ENCODE results near the gene PTPRN2.
"Not testable (repeated sequence)": the region's sequence is repeated elsewhere in the genome, so short reads cannot be mapped to it uniquely, and the experiment has no call there.

Gene PTPRN2

DNA sequence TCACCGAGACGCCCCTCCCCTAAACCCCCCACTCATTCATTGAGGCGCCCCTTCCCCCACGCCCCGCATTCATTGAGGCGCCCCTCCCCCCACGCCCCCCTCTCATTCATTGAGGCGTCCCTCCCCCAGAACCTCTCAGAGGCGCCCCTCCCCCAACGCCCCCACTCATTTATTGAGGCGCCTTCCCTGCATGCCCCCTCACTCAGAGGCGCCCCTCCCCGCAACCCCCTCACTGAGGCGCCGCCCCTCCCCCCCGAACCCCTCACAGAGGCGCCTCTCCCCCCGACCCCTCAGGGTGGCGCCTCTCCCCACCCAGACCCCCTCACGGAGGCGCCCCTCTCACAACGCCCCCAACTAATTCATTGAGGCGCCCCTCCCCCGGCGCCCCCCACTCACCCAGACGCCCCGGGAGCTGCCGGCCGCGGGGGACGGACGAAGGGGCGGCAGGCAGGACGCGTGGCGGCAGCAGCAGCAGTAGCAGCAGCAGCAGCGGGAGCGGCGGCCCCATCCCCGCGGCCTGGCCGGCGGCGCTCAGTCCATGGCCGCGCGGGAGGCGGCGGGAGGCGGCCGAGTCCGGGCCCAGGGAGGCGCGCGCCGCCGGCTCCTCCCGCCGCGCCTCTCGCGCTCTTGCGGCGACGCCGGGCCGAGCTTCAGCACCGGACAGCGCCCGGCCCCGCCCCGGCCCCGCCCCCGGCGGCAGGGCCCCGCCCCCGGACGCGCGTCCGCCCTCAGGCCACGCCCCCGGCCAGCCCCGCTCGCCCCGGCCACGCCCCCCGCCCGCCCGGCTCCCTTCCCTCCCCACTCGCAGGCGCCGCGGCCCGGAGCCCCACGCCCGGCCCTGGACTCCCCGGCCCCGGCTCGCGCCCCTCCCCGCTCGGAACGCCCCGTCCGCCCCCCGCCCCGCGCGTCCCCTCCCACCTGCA, at the start of gene PTPRN2:
TSS of gene PTPRN2 (minus strand) at position 662 of the 923 bp plus-strand sequence.
- DNase-seq: peak; percentile 44

- no peak for DNase-seq
Observed at GRCh38 chr7:158633055-158633956, 45.7 kb upstream of the PTPRN2 start.

GRCh38 chr7:158631574-158632195, 44.1 kb upstream of the PTPRN2 start:
- DNase-seq: no peak

- DNase-seq: not testable (repeated sequence)
Observed at GRCh38 chr7:158626289-158626688, 38.7 kb upstream of the PTPRN2 start.

DNA sequence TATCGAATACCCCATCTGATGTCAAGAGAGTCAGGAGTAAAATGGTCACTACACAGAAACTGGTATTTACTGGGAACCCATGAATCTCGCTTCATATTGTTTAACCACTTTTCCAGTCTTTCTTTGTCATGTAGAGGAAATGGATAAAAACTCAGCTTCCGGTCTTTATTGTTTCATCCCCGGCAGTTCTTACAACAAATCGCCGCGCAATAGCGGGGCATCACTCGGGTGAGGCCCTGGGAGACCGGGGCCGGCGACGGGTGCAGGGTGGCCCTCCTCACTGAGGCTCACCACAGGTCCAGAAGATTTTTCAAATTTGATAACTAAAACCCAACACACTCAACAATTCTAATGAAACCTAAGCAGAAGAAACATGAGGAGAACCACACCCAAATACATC, 35.6 kb upstream of the PTPRN2 start:
- no peak for DNase-seq

DNA sequence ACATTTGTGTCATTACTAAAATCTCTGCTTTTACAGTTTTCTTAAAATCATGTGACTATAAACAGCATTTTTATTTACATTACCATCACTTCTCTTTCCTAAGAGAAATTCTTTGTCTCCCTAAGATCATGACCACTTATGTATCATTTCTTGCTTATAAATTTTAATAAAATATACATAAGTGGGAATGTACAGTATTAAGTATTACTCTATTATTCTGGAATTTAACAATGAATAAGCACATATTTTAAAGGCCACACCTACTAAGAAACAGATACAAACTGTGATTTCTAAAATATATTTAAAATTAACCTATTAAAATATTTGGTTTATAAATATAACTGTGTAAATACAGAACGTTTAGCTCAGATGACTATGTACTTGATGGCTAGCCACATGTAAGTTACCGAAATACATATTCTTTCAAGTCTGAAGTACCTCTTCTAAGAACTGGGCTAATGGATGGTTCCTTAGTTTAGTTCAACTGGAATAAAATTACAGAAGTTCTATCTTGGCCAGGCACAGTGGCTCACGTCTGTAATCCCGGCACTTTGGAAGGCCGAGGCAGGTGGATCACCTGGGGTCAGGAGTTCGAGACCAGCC, 33.3 kb upstream of the PTPRN2 start:
- DNase-seq: no peak

DNA sequence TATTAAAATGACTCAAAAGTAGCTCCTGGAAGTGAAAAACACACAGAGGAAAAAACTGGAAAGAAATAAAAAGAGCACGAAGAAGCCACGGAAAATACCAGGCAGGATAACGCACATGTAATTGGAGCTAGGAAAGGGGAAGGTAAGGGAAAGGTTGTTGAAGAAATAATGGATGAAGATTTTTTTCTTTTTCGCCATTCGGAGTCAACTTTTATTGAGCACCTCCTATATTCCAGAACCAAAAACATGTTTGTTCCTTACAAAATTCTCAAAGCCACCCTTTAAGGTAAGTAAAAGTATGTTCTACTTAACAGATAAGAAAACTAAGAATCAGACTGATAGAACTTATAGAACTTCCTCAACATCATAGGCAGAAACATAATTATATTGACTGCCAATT, 32.8 kb upstream of the PTPRN2 start:
- DNase-seq: no peak

GRCh38 chr7:158618745-158619140, 31.1 kb upstream of the PTPRN2 start:
- no peak for DNase-seq

DNA sequence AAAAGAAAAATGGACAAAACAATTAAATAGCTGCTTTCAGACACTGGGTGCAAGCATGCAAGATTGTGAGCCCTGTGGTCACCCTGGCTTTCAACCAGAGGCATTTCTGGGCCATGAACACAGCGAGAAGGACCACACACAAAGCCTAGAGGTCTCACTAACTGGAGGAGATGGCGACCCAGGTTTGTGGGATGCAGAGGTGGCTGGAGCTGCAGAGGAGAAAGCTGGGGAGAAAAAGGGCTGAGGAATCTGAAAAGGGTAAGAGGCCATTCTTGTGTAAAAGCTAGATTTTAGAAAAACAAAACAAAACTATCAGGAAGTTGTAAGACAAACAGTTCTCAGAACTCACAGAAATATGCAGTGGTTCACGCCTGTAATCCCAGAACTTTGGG, 30.1 kb upstream of the PTPRN2 start:
- DNase-seq: no peak

DNA sequence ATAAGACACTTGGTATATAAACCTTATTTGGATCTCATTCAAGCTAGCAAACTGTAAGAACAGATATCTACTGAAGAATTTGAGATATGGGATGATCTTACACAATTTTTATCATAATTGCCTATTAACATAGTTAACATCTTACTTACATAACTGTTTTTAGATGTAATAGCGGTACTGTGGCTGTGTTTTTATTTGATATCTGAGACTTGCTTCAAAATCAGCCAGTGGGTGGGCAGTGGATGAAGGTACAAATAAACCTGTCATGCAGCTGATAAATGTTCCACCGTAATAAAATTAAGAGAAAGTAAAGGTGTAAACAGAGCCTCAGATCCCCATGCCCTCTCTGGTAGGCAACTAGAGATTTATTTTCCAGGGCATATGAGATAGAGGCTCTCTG, 28.4 kb upstream of the PTPRN2 start:
- no peak for DNase-seq

GRCh38 chr7:158614700-158615099, 27.1 kb upstream of the PTPRN2 start:
- peak; percentile 4 for DNase-seq

DNA sequence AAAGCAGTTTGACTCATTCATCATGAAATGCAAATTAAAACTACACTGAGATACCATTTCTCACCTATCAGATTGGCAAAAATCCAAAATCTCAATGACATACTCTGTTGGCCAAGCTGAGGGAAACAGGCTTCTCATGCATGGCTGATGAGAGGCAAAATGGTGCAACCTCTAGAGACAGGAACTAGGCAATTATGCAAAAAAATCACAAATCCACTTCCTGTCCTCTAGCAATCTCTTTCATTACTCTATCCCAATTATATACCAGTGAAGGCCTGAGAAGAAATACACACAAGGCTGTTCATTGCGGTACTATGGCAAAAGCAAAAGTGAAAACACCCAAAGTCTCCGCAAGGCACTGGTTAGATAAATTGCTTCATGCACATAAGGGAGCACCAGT, 25.9 kb upstream of the PTPRN2 start:
- DNase-seq: no peak

- DNase-seq: no peak
Observed at GRCh38 chr7:158612546-158612945, 24.9 kb upstream of the PTPRN2 start.

- no peak for DNase-seq
Observed at GRCh38 chr7:158611541-158611940, 23.9 kb upstream of the PTPRN2 start.

- DNase-seq: no peak
Observed at GRCh38 chr7:158609313-158609974, 21.8 kb upstream of the PTPRN2 start.

DNA sequence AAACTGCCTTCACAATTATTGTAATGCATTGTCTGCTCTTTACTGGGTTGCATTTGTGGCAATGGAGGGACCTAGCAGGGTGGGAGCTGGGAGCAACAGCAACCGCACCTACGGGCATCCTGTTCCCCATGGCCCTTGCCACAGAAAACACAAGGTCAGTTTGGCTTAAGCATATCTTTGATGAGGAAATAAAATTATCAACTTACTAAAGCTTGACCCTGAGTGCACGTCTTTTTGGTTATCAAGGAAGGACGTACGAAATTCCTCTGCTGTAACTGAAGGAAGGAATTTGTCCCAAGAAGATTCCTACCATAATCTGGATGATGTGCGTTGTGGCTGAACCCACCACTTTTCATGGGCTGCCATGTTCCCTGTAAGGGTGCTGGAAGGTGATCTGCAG, 19.9 kb upstream of the PTPRN2 start:
- DNase-seq: no peak

GRCh38 chr7:158606671-158607424, 19.2 kb upstream of the PTPRN2 start:
- no peak for DNase-seq

DNA sequence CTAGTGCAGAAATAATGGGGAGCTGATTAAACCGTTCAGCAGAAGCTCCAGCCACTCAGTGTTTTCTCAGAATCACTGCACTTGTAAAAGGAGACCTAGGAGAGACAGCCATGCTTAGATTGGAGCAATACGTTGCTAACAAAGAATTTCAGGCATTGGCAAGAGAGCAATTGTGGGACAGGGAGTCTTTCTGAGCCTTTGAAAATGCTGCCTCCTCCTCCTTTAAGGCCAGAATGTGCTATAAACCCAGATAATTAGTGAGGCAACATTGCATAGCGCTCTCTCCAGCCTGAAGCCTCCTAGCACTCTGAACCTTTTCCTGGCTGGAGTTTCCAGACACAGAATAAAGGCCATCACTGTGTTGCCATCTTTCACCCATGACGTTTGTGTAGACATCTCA, 18.5 kb upstream of the PTPRN2 start:
- no peak for DNase-seq

- DNase-seq: no peak
Observed at GRCh38 chr7:158603773-158604755, 16.4 kb upstream of the PTPRN2 start.
